GM20000 (cell line): ENCODE data around the gene TKTL1.

Source experiments
- DNase-seq: peaks from one replicate; pipeline ENCODE4 v3.0.0; 2012; ENCODE audit warnings: low spot score
- TF ChIP-seq, protein P1 (sequence below): IDR thresholded peaks from 2 replicates; pipeline ENCODE4 v1.5.1; 2012; ENCODE audit warnings: mild to moderate bottlenecking, control low read depth; ENCODE audit errors: extremely low read depth, missing control alignments

TKTL1 gene

DNA sequence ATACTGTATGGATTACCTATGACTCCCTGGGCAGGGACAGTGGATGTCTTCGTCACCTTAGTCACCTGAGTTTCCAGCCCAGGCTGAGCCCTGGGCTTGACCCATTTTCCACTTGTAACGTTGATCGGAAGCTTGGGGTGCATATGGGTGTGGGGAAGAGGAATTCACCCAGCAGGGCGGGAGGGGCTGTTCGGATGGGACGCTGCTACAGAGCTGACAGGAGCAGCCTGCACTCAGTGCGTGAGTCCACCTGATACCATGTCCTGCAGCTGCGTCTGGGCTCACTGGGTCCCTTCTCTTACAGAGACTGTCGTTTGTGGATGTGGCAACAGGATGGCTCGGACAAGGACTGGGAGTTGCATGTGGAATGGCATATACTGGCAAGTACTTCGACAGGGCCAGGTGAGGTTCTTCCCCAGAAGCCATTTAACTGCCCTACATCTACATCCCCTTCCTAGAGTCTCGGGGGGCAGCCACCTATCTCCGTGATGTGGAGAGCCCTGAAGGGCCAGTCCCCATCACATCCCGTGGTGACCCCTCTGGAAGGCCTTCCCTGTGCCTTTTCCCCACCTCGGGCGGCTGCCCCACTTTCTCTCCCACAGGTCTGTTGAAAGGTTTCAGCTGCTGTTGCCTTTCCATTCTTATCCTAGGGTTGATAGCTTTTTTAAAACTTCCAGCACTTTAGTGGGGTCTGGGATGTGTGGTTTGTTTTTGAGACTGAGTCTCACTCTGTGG, 13.6 kb downstream of the TKTL1 start:
- TF ChIP-seq, protein P1, sequence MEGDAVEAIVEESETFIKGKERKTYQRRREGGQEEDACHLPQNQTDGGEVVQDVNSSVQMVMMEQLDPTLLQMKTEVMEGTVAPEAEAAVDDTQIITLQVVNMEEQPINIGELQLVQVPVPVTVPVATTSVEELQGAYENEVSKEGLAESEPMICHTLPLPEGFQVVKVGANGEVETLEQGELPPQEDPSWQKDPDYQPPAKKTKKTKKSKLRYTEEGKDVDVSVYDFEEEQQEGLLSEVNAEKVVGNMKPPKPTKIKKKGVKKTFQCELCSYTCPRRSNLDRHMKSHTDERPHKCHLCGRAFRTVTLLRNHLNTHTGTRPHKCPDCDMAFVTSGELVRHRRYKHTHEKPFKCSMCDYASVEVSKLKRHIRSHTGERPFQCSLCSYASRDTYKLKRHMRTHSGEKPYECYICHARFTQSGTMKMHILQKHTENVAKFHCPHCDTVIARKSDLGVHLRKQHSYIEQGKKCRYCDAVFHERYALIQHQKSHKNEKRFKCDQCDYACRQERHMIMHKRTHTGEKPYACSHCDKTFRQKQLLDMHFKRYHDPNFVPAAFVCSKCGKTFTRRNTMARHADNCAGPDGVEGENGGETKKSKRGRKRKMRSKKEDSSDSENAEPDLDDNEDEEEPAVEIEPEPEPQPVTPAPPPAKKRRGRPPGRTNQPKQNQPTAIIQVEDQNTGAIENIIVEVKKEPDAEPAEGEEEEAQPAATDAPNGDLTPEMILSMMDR = no peak
- DNase-seq = no peak

- TF ChIP-seq, protein P1 = no peak
- no peak for DNase-seq
Observed at GRCh38 chrX:154310616-154311536, 15.3 kb downstream of the TKTL1 start.

- no peak for DNase-seq
- TF ChIP-seq, protein P1 = no peak
Observed at GRCh38 chrX:154312116-154312515, 16.5 kb downstream of the TKTL1 start.

DNA sequence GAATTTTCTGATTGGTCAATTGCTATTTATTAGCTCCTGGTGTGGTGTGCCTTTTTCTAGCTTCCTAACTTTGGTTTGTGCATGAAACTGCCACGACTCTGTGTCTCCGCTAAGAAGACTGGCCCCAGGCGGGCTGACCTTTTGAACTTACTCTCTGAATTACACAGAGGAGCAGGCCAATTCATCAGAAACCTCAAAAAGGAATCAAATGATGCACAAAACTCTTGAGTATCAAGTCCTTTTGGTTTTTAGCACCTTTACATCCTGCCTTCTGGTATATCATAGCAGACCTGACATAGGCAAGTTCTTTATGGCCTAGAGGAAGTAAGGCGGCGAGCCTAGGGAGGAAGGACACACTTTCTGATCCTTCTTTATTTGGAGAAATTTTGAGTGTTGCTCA, 17.6 kb downstream of the TKTL1 start:
- peak; percentile 41 for DNase-seq
- TF ChIP-seq, protein P1 = no peak

DNA sequence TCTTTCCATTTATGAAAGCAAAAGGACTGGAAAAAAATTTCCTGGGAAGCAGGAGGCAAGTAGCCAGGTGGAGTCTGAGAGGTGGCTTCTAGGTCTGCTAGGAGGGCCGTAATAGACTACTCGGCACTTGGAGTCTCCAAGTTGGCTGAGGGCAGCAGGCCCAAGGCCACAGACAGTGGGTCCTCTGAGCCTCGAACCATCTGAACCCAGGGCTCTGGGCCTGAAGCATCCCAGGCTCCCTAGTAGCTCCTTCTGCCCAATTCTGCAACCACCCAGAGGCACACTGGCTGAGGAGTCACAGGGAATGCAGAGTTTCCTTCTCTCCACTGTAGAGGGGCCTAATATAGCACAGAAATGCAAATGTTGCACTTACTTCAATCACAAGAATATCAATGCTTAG, 19.8 kb downstream of the TKTL1 start:
- no peak for DNase-seq
- TF ChIP-seq, protein P1 = no peak

GRCh38 chrX:154317391-154317995, 21.9 kb downstream of the TKTL1 start:
- TF ChIP-seq, protein P1 = no peak
- DNase-seq = no peak

GRCh38 chrX:154320406-154320805, 24.8 kb downstream of the TKTL1 start:
- TF ChIP-seq, protein P1 = no peak
- no peak for DNase-seq
